Activated T-cell treated with anti-CD3 and anti-CD28 coated beads for 4 hours (primary cell): ENCODE measurements around the gene ZMYM1.
"Not testable (repeated sequence)": the region's sequence is repeated elsewhere in the genome, so short reads cannot be mapped to it uniquely, and the experiment has no call there.

Experiments used
- DNase-seq: peaks from one replicate; pipeline ENCODE4 v3.0.0-alpha.2; 2020

Gene ZMYM1

GRCh38 chr1:35080171-35080854, 1.1 kb downstream of the ZMYM1 start:
- no peak for DNase-seq

GRCh38 chr1:35085421-35085820, 6.2 kb downstream of the ZMYM1 start:
- DNase-seq, result no peak

- no peak for DNase-seq
Observed at GRCh38 chr1:35097224-35097623, 18.0 kb downstream of the ZMYM1 start.

GRCh38 chr1:35111106-35111505, 31.9 kb downstream of the ZMYM1 start:
- DNase-seq, result no peak

GRCh38 chr1:35112668-35113067, 33.5 kb downstream of the ZMYM1 start:
- DNase-seq, result no peak

GRCh38 chr1:35115459-35116383, 36.5 kb downstream of the ZMYM1 start:
- no peak for DNase-seq

- DNase-seq, result no peak
Observed at GRCh38 chr1:35120458-35121133, 41.4 kb downstream of the ZMYM1 start.

GRCh38 chr1:35122311-35122710, 43.1 kb downstream of the ZMYM1 start:
- DNase-seq, result no peak

GRCh38 chr1:35126546-35126945, 47.4 kb downstream of the ZMYM1 start:
- no peak for DNase-seq

- no peak for DNase-seq
Observed at GRCh38 chr1:35129080-35129479, 49.9 kb downstream of the ZMYM1 start.

- no peak for DNase-seq
Observed at GRCh38 chr1:35136780-35137179, 57.6 kb downstream of the ZMYM1 start.

GRCh38 chr1:35137590-35137989, 58.4 kb downstream of the ZMYM1 start:
- DNase-seq, result not testable (repeated sequence)

- not testable (repeated sequence) for DNase-seq
Observed at GRCh38 chr1:35142294-35142693, 63.1 kb downstream of the ZMYM1 start.

- not testable (repeated sequence) for DNase-seq
Observed at GRCh38 chr1:35142728-35143127, 63.5 kb downstream of the ZMYM1 start.

- no peak for DNase-seq
Observed at GRCh38 chr1:35143737-35144508, 64.7 kb downstream of the ZMYM1 start.

GRCh38 chr1:35145892-35146549, 66.8 kb downstream of the ZMYM1 start:
- not testable (repeated sequence) for DNase-seq

GRCh38 chr1:35151220-35151619, 72.0 kb downstream of the ZMYM1 start:
- DNase-seq, result no peak

GRCh38 chr1:35164893-35165292, 85.7 kb downstream of the ZMYM1 start:
- no peak for DNase-seq
